Psoas muscle (tissue), 8 donors: Measurements from ENCODE around the gene IL11RA. TPM values are rescaled to one million over a fixed set of nuclear protein-coding genes. Genes with fewer than 3 reads are reported as not detected.
A peak's percentile ranks its signal among the peaks of the same experiment; 100 is the strongest.

Experiments used
- ATAC-seq, 4 donors: fragments of 200-7000 bp; cut with Tn5 transposase; one replicate each; pipeline ENCODE4 v1.9.1; 2020; ENCODE audit warnings: moderate library complexity in 3 of 4, mild to moderate bottlenecking in 2 of 4
- DNase-seq, 2 donors: peaks; one replicate each; pipeline ENCODE4 v3.0.0-alpha.2; 2020
- H3K27ac ChIP-seq: fragments of 200-600 bp; one replicate; pipeline ENCODE4 v1.8.0; 2022
- H3K27me3 ChIP-seq, 3 donors: fragments of 200-600 bp in 1 of 3; one replicate each; pipeline versions ENCODE4 v1.6.1 to v1.8.0; 2013 to 2022; ENCODE audit warnings: low read length in 2 of 3, mild to moderate bottlenecking in 2 of 3, moderate library complexity in 1 of 3; ENCODE audit not compliant: insufficient read depth in 3 of 3
- H3K36me3 ChIP-seq, 2 donors: fragments of 200-600 bp in 1 of 2; one replicate each; pipeline versions ENCODE4 v1.6.1 to v1.8.0; 2013 to 2022; ENCODE audit warnings: low read depth in 1 of 2, mild to moderate bottlenecking in 1 of 2, moderate library complexity in 1 of 2; ENCODE audit not compliant: insufficient read depth in 1 of 2
- H3K4me1 ChIP-seq: fragments of 200-600 bp; one replicate; pipeline ENCODE4 v1.8.0; 2022
- H3K4me3 ChIP-seq: fragments of 200-600 bp; one replicate; pipeline ENCODE4 v1.8.0; 2022; ENCODE audit warnings: mild to moderate bottlenecking
- H3K9me3 ChIP-seq: fragments of 200-600 bp; one replicate; pipeline ENCODE4 v1.8.0; 2022
- WGBS, 3 donors: extraction: QIAGEN DNeasy Blood & Tissue Kit; methylation state at CpG; one replicate each; pipeline versions ENCODE4 v1.1.6 to v1.1.7; 2013; 5-methylcytosine and 5-hydroxymethylcytosine counted together
- intact Hi-C, 2 donors: fragments of 100-400 bp; cut with DNase I; formaldehyde crosslinking; loops; one replicate each; pipeline versions ENCODE4 v1.11.0 to v1.14.2; 2022
- polyA plus RNA-seq, 3 donors: library from polyadenylated mRNA; stranded (reverse); fragments of 200-250 nt; gene quantifications; one replicate each; pipeline ENCODE4 v1.2.3, GENCODE V29; 2013
- total RNA-seq, 4 donors: library from RNA; stranded (reverse); fragmentation: NEBNext Ultra II Directional in 2 of 4; extraction: Animal tissue kit (Norgen Biotek cat#: 25700) in 2 of 4; gene quantifications; one replicate each; pipeline versions ENCODE4 v1.2.1 to v1.2.4, GENCODE V29; 2021 to 2023
- TF ChIP-seq, protein P1 (sequence below): fragments of 200-600 bp; IDR thresholded peaks from one replicate; pipeline ENCODE4 v1.8.0; 2022; ENCODE audit warnings: antibody characterized with exemption
- donor health status: healthy with polysubstance abuse.
- donor health status: DM: no; HTN: no; CAD: no; lungs with moderate emphysema.
- donor health status: Bipolar disorder and iron deficiency.
- donor health status: healthy.
- donor health status: DM: yes; HTN: yes; CAD: no.
- donor health status: DM: no; HTN: no; CAD: no.
- donor health status: DM: no; HTN: no; CAD: no.
- donor health status: DM: yes; HTN: yes; CAD: no.

The IL11RA gene
- total and polyA plus RNA-seq, 7 donors = 7.7 to 20.1 (median 12.3) TPM

DNA sequence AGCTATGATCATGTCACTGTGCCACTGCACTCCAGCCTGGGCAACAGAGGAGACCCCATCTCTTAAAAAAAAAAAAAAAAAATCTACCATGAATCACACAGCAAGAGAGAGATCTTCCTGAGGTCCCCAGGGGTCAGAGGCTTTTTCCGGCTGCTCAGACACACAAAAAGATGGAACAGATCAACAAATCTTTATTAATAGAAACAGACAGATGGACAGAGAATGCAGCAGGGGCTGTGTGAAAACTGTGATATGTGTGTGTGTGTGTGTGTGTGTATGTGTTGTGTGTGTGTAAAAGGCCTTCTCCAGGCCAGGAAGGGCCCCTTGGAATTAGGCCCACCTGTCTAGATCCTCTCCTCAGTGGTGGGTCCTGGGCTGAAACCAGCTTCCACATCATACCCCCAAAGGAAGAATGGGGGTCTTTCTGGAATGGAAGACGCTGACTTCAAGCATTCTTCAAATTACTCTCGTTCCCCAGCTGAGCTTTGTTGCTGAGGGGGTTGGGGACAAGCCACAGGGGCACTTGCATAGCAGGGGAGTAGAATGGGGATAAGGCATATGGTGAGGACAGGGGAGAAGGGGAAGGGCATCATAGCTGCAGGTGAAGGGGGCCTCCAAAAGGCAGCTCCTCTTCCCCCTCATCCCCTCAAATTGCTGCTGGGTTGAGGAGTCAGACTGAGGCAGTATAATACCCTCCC lies 17.3 kb upstream of the IL11RA start:
- Histone ChIP-seq H3K36me3 (peaks cover 0 to 12% of the 10 kb centered on the region in 2 donors), H3K27ac (no peak overlapping the region), H3K9me3 (no peaks in the 10 kb centered on the region), H3K4me3 (no peak overlapping the region), H3K4me1 (peaks cover 26% of the 10 kb centered on the region), H3K27me3 (peaks cover 0 to 6% (median 0%) of the 10 kb centered on the region in 3 donors)
- 44 to 66% (median 50%) methylated on average over 3 of the region's 3 CpGs for WGBS, 3 donors
- TF ChIP-seq, protein P1, sequence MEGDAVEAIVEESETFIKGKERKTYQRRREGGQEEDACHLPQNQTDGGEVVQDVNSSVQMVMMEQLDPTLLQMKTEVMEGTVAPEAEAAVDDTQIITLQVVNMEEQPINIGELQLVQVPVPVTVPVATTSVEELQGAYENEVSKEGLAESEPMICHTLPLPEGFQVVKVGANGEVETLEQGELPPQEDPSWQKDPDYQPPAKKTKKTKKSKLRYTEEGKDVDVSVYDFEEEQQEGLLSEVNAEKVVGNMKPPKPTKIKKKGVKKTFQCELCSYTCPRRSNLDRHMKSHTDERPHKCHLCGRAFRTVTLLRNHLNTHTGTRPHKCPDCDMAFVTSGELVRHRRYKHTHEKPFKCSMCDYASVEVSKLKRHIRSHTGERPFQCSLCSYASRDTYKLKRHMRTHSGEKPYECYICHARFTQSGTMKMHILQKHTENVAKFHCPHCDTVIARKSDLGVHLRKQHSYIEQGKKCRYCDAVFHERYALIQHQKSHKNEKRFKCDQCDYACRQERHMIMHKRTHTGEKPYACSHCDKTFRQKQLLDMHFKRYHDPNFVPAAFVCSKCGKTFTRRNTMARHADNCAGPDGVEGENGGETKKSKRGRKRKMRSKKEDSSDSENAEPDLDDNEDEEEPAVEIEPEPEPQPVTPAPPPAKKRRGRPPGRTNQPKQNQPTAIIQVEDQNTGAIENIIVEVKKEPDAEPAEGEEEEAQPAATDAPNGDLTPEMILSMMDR = no peak
- DNase-seq = peak in 1 of 2 donors; percentile 0
- intact Hi-C loops = no loop called here
- no peak for ATAC-seq

DNA sequence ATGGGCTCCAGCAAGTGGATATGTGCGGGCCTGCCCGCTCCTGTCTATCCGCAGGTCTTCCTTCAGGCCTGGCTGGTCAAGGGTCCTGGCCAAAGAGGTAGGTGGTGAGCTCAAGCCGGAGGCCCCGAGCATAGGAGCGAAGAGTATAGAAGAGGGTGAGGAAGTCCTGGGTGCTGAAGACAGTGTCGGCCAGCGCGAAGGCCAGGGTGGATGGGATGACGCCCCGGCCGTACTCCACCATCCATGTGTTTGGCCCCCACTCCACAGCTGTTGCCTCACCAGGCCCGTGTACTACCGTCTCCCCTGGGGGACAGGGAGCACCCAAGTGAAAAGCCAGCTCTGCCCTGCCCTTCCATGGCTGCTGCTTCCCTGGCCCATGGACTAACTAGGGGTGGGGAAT lies 16.4 kb upstream of the IL11RA start:
- ATAC-seq = no peak
- no peak overlapping the region for H3K27ac ChIP-seq
- peak in 1 of 2 donors; percentile 8 for DNase-seq
- intact Hi-C loops = no loop called here
- 85 to 93% (median 87%) methylated on average over 14 of the region's 14 CpGs for WGBS, 3 donors
- peaks cover 0 to 12% of the 10 kb centered on the region in 2 donors for H3K36me3 ChIP-seq
- H3K9me3 ChIP-seq = no peaks in the 10 kb centered on the region
- TF ChIP-seq, protein P1 = no peak
- peaks cover 26% of the 10 kb centered on the region for H3K4me1 ChIP-seq
- no peaks in the 10 kb centered on the region for H3K27me3 ChIP-seq
- H3K4me3 ChIP-seq = no peak overlapping the region

DNA sequence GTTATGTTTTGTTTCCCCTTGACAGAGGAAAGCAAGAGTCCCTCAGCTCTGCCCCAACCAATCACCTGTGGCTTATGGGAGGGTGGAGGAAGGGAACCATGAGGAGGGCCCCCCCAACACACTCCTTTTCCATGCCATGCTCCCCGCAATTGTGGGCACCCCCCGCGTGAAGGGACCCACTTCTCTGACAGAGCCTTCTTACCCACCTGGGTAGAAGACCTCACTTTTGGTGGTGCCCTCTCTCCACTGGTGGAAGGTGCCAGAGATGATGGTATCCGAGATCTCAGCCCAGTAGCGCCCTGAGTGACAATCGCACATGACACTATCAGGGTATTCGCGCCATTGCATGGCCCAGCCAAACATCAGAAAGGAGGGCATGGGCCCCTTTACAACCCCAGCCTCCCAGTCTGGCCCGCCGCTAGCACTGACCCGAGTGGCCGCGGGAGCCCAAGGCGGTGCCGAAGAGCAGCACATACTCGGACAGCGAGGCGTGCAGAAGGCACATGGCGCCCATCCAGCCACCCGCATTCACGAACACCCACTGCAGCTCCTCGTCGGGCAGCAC lies 15.1 kb upstream of the IL11RA start:
- peaks cover 0 to 12% of the 10 kb centered on the region in 2 donors for H3K36me3 ChIP-seq
- H3K4me1 ChIP-seq = peaks cover 26% of the 10 kb centered on the region
- intact Hi-C loops = no loop called here
- 5% methylated on average over 22 to 23 of the region's 23 CpGs for WGBS, 3 donors
- DNase-seq (no peak), ATAC-seq (no peak)
- H3K4me3 ChIP-seq = peak overlapping the region; percentile 94
- H3K27me3 ChIP-seq = no peaks in the 10 kb centered on the region
- TF ChIP-seq, protein P1 = no peak
- H3K27ac ChIP-seq = peak overlapping the region; percentile 91
- no peaks in the 10 kb centered on the region for H3K9me3 ChIP-seq

DNA sequence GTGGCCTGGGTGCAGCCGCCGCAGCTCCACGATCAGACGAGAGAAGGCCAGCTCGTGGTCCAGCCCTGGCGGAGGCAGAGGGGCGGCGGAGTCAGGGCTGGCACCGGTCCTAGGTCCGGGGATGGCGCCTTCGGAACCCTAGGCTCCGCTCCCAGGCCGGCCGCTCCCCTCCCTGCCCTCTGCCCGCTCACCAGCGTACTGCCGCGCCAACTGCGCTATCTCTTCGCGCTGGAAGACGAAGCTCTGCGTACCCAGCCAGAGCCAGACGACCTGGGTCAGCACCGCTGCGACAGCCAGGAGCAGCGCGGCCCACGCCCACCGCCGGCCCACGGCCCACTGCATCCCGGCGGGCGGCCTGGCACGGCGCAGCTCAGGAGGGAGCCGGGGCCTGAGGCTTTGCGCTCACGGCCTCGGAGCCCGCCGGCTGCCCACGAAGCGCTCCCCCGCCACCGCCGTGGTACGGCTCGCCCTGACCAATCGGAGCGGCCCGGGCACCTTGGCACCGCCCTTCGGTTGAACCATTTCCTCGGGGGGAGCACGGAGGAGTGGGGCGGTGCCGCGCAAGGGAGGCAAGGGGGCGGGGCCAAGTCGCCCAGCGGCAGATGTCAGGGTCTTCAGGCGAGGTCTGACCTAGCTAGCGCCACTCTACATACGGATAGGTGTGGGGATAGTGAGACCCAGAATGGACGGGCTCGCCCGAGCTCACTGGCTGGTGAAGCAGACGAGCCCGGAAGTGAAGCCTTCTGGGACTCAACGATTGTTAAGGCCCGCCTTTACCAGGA lies 14.4 kb upstream of the IL11RA start, which contains the start of gene SIGMAR1:
Gene SIGMAR1 (minus strand): TSS at position 432 of the 782 bp plus-strand sequence. CDS start 90 bp downstream, at position 342.
- DNase-seq (peak; percentile 96 to 97), ATAC-seq (peak; percentile 95 to 97 (median 96))
- no peaks in the 10 kb centered on the region for H3K27me3 ChIP-seq
- H3K4me3 ChIP-seq = peak within 1 kb of the TSS; percentile 94
- TF ChIP-seq, protein P1 = no peak
- peaks cover 0 to 12% of the 10 kb centered on the region in 2 donors for H3K36me3 ChIP-seq
- H3K27ac ChIP-seq = peak within 1 kb of the TSS; percentile 91
- WGBS, 3 donors = 0 to 1% (median 1%) methylated on average over 54 to 74 of the region's 74 CpGs
- intact Hi-C loops = no loop called here
- H3K4me1 ChIP-seq = peaks cover 26% of the 10 kb centered on the region
- H3K9me3 ChIP-seq = no peaks in the 10 kb centered on the region
